HG02610 (cell line): Measurements from ENCODE around the gene NPEPL1.
"Not testable (repeated sequence)": the region's sequence is repeated elsewhere in the genome, so short reads cannot be mapped to it uniquely, and the experiment has no call there.

Source experiments
- ATAC-seq: cut with Tn5 transposase; IDR thresholded peaks from one replicate; pipeline ENCODE4 v1.9.1; 2021; ENCODE audit warnings: mild to moderate bottlenecking, moderate library complexity; ENCODE audit not compliant: unreplicated experiment

Gene NPEPL1

DNA sequence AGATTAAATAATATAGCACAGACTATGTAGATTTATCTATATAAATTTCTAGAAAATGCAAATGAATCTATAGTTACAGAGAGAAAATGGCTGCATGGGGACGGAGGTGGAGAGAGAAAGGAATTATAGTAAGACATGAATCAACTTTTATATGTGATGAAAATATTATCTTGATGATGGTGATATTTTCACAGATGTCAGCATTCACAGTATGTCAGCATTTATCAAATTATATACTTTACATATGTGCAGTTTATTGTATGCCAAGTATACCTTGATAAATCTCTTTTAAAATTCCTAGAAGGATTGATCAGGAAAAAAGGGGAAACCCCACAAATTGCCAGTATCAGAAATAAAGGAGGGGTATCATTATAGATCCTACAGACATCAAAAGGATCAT is 44.6 kb downstream of the NPEPL1 start:
- ATAC-seq: no peak

DNA sequence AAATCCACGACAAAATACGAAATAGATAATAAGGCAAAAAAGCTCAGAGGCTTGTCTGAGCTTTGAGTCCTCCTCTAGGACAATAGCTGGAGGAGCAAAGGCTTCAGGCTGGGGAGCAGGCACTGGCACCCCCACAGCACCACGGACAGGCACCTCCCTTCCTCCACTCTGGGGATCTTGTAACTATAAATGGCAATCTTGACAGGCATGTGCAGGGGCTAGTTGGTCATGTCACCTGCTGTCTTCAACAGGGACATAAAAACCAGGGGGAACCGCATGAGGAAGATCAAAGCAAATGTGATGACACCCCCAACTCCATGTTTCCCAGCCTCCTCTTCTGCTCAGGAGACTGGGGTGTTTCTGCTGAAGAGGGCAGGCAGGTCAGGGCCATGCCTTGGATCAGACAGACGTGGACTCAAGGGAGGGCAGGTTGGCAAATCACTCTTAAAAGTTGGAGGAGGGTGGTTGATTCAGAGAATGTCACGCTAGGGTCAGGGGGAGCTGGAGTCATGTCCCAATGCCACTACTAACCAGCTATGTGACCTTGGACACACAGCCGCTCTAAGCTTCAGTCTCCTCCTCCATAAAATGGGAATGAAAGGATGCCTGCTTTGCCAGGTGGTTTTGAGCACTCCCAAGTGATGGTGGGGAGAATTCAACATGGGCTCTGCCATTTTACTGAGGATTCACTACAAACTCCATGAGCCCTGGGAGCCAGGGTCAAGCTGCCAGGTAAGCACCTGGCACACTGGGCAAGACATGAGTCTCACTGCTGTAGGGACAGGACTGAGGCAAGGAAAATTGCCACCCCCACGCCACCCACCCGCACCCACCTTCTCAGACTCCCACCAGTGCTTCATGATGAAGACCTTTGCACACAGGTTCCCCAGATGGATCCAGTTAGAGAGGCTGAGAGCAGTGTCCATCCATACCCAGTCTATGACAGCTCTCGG is 48.0 kb downstream of the NPEPL1 start:
- no peak for ATAC-seq

DNA sequence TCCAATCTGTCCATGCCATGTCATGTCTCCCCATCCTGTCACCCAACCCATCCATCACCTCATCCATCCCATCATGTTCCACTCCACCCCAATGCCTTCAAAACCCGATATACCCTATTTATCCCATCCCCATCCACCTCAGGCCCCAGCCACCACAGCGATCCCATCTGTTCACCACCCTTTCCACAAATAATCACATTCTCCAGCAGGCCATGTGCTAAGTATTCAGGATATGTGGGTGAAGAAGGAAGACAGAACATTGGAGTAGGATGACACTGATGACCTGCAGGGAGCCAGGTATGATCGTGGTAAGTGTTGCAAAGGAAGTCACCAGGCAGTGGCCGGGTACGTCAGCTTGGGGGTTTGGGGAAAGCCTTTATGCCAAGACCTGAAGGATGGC is 48.8 kb downstream of the NPEPL1 start:
- no peak for ATAC-seq

- ATAC-seq: no peak
These were observed 50.3 kb downstream of the NPEPL1 start for GRCh38 chr20:58742668-58743566.

- no peak for ATAC-seq
These were observed 51.4 kb downstream of the NPEPL1 start for GRCh38 chr20:58743929-58744534.

DNA sequence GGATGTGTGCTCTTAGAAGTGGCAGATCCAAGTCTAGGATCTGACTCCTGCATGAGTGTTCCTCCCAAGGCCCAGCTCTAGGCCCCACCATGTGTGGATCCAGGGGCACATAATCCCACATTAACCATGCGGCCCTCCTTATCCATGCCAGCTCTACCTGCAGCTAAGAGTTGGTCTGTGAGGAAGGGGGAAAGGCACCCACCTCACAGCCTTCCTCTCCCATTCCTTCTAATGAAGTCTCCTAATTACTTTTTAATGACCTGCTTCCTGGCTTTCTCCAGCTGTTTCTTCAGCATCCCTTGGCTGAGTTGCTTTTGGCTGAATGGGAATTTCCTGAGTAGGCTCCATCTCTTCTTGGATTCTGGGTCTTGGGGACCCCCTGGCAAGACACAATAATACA is 52.2 kb downstream of the NPEPL1 start:
- no peak for ATAC-seq

DNA sequence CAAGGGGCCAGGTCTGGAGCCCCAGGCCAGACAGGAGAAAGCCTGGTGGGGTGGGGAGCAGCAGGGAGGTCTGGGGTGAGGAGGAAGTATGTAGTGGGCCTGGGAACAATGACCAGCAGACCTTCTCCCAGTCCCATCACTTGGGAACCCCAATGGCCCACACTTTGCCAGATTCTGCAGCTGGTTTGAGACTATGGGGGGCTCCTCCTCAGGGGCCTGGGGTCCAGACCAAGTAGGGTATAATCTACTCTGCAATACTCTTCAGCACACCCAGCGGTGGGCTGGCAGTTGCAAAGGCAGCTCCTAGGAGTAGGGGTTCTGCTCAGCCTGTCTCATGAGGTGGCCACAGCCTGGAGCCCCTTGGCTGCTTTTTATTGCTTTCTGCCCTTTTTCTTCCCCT is 52.8 kb downstream of the NPEPL1 start:
- ATAC-seq: no peak

DNA sequence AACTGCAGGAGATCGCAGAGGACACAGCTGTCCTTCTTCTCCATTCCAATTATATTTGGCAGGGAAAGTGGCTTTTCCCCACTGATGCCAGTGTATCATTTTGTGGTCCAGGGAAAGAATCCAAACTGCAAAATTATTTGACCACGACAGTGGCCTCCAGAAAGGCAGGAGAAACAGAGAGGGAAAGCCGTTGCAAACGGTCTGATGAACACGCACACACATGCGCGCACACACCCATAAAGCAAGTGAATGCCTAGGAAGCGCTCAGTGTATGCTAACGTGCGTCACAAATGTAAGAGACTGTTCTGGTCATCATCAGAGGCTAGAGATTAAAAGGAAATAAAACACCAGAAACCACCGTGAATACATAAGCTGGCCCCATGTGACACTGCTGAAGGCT is 54.0 kb downstream of the NPEPL1 start:
- ATAC-seq: no peak

DNA sequence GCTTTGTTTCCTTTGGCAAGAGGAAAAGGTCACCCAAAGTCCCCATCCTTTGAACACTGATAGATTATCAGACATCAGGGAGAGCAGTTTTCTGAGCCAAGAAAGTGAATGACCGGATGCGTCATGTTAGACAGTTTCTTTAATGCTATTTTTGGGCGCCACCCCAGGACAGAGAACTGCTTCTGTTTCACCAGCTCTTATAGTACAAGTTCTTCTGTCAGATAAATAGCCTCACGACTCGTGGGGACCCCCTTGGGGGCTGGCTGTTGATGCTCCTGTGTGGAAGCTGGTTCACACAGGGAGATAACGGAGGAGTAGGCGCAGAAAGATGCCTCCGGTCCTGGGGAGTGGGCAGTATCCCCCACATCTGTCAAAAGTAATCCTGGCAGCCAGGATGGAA is 54.6 kb downstream of the NPEPL1 start:
- ATAC-seq: no peak

- ATAC-seq: no peak
These were observed 56.0 kb downstream of the NPEPL1 start for GRCh38 chr20:58748618-58749017.

GRCh38 chr20:58749098-58749769 is 56.6 kb downstream of the NPEPL1 start:
- ATAC-seq: no peak

- ATAC-seq: no peak
These were observed 57.4 kb downstream of the NPEPL1 start for GRCh38 chr20:58749979-58750378.

- not testable (repeated sequence) for ATAC-seq
These were observed 58.1 kb downstream of the NPEPL1 start for GRCh38 chr20:58750706-58751105.

DNA sequence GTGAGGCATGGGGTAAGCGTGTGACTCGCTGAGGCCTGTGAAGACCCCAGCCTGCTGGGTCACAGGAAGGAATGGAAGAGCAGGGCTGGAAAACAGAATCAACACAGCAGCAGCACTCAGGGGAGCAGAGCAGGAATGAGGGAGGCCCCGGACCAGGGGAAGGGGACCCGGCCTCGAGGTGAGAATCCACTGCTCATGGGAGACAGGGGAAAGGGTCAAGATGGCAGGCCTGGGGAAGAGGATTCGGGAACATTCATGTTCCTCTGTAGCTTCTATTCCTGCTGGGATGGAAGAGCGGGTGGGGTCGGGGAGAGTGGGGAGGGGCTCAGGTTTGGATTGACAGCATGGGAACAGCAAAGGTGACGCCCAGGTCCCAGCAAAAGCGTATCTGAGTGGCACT is 59.4 kb downstream of the NPEPL1 start:
- ATAC-seq: no peak

- ATAC-seq: no peak
These were observed 60.0 kb downstream of the NPEPL1 start for GRCh38 chr20:58752565-58752964.

DNA sequence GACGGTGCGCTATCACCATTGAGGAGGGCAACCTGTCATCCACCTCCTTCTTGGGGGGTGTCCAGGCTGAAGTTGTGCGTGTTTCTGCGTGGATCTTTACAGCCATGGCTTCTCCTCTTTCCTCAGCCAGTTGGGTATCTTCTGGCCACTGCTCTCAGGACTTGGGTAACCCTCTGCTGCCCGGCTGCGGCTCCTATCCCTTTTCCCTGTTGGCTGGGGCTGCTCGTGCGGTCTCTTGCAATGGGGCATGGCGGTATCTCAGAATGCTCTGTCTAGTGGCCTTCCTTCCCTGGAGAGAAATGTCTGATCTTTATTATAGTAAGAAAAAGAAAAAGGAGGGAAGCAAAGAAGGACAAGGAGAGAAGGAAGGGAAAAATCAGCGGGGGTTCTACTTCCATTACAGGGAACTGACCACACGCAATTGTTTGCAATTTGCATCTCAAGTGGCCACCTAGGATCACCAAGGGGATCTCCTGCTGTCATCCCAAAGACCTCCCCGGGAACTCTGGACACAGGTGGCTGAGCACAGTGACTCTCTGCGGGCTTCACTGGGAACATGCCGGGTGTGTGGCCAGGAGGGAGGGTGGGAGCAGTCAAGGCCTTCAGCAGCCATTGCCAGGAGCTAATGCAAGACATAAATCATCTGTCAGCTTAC is 60.8 kb downstream of the NPEPL1 start:
- ATAC-seq: no peak

DNA sequence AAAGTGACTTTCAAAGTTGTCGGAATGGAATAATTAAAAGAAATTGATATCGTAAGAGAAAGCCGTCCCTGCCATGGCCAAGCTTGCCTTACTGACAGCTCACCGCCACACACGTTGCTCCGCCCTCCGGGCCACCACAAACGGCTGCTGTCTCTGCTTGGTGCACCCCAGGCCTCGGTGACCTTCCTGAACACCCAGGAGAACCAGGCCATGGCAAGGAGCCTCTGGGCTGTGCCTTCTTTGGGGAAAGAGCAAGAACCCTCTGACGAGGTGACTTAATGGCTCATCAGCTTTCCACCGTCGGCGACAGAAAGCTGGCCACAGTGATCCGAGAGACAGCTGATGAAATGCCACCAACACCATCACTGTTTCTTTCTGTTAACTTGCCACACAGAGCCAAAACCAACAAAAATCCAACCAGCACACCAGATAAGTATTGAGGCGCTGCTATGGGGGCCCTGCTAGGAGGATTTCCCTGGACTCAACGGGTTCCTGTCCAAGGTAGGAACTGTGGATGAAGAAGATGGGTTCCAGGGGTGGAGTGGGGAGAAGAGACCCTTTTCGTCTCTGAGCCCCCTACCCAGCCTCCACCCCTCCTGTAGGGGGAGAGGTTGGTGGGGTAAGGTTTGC is 61.4 kb downstream of the NPEPL1 start:
- no peak for ATAC-seq

- no peak for ATAC-seq
These were observed 62.0 kb downstream of the NPEPL1 start for GRCh38 chr20:58754584-58754983.

GRCh38 chr20:58755062-58755697 is 62.6 kb downstream of the NPEPL1 start:
- ATAC-seq: no peak
